HG03460 (cell line): Measurements from ENCODE around the gene SRPK1.

Experiments
- ATAC-seq: cut with Tn5 transposase; IDR thresholded peaks from one replicate; pipeline ENCODE4 v1.9.1; 2021; ENCODE audit not compliant: unreplicated experiment

Gene SRPK1

DNA sequence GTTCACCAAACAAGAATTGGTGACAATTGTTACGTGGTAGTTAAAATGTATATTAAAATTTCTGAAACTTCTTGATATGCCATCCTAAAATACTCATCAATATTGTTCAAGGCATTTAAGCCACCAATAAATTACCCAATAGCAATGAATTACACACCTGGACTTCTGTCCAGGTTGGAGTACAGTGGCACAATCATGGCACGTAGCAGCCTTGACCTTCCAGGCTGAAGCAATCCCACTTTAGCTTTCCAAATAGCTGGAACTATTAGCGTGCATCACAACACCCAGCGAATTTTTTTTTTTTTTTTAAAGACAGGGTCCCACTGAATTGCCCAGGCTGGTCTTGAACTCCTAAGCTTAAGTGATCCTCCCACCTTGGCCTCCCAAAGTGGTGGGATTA, 17.2 kb downstream of the SRPK1 start:
- no peak for ATAC-seq

DNA sequence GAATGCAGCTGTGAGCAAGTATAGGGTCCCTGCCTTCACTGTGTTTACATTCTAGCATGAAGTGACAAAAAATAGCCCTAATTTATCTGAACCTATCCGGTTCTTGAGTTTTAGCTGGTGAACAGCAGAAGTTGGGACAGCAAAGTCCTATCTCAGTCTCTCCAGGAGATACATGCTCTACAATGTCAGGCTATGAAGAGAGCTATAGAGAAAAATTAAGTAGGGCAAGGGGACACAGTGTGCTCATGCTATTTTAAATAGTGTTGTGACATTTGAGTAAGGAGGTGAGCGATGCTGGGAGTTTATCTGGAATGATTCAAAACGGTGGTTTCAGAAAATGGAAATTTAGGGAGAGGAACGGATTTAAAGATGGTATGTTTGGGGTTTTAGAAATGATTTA, 20.4 kb downstream of the SRPK1 start:
- no peak for ATAC-seq

DNA sequence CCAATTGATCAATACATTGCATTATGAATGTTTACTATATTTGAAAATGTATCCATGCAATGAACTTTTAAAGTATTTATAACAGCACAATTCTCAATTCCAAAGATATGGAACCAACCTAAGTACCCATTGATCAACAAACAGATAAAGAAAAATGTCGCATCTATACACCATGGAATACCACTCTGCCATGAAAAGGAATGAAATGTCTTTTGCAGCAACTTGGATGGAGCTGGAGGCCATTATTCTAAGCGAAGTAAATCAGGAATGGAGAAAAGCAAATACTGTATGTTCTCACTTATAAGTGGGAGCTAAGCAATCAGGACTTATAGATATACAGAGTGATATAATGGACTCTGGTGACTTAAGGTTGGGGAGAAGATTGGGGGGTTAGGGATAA, 22.9 kb downstream of the SRPK1 start:
- ATAC-seq: no peak

DNA sequence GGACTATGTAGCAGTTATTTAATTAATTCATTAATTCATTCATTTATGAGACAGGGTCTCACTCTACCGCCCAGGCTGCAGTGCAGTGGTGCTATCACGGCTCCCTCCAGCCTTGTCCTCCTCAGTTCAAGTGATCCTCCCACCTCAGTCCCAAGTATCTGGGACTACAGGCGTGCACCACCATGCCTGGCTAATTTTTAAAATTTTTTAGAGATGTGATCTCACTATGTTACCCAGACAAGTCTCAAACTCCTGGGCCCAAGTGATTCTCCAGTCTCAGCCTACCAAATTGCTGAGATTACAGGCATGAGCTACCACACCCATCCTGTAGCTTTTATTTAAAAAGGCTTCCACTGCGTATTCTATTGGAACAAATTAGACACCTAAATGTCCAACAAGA, 23.4 kb downstream of the SRPK1 start:
- no peak for ATAC-seq

DNA sequence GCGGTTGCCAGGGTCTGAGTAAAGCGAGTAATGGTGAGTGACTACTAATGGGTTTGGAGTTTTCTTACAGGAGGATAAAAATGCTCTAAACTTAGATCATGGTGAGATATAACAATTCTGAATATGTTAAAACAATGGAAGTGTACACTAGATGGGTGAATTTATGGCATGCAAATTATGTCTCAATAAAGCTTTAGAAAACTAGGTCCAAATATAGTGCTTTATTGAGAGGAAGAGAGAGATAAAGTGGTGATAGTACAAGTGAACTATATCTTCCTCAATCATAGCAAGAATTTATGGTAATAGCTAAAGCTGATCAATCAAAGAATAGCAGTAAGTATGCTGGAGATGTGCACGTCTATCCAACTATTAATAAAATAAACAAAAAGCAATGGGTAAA, 23.9 kb downstream of the SRPK1 start:
- no peak for ATAC-seq

DNA sequence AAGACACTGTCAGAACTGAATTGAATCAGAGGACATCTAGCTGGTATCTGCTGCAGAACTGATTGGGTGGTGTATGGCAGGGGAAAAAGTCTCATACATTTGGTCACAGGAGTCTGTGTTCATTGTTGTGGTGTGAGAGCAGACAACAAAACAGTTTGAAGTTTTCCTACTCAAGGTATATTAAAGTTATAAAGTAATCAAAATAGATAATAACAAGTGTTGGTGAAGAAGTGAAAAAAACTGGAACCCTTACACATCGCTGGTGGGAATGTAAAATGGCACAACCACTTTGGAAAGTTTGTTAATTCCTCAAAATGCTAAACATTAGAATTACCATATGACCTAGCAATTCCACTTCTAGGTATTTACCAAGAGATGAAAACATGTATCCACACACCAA, 24.7 kb downstream of the SRPK1 start:
- ATAC-seq: no peak

DNA sequence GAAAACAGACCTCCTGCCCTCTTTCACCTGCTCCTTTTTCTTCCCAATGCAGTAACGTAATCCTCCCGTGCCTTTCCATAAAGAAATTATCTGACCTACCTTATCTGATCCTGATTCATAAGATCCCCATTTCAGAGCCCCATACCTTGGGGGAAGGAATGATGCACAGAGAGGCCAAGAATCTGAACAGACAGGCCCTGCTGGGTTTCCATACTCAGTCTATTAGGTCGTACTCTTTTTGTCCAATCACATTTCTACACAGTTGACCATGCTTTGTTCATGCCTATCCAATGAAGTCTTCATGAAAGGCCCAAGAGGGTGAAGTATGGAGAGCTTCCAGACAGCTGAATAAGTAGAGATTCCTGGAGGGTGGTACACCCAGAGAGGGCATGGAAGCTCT, 25.3 kb downstream of the SRPK1 start:
- no peak for ATAC-seq

DNA sequence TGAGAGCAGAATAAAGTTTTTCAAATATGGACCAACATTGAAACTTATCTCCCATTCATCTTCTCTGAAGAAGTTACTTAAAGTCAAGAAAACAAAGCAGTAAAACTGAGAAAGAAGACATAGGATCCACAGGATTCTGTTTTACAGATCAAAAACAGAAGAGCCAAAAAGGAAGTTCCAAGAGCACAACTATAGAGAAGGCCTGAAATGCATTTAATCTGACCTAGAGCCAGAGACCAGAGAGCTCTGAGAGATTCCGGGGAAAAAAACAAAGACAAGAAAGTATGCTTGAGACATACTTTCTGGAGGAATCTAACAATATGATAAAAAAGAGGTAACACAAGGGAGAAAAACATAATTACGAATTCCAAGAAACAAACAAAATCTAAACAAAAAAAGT, 26.1 kb downstream of the SRPK1 start:
- no peak for ATAC-seq

DNA sequence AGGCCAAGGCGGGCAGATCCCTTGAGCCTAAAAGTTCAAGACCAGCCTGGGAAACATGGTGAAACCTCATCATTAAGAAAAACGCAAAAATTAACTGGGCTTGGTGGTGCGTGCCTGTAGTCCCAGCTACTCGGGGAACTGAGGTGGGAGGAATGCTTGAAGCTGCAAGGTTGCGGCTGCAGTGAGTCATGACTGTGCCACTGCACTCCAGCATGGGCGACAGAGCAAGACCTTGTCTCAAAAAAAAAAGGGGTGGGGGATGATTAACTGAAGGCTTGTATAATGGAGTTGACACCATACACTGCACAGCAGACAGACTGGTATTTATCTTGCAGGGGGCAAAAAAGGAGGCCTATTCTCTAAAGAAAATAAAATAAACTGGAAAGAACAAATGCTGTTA, 27.7 kb downstream of the SRPK1 start:
- ATAC-seq: no peak

DNA sequence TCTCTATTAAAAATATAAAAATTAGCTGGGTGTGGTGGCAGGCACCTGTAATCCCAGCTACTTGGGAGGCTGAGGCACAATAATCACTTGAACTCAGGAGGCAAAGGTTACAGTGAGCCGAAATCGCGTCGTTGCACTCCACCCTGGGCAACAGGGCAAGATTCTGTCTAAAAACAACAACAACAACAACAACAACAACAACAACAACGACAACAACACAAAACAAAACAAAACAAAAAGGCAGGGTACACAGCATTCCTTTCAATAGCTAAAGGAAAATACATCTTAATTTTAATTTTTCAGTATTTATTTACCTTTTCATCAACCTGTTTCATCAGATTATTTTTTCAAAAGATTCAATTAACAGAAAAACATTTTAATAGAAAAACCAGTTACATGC, 28.4 kb downstream of the SRPK1 start:
- no peak for ATAC-seq

DNA sequence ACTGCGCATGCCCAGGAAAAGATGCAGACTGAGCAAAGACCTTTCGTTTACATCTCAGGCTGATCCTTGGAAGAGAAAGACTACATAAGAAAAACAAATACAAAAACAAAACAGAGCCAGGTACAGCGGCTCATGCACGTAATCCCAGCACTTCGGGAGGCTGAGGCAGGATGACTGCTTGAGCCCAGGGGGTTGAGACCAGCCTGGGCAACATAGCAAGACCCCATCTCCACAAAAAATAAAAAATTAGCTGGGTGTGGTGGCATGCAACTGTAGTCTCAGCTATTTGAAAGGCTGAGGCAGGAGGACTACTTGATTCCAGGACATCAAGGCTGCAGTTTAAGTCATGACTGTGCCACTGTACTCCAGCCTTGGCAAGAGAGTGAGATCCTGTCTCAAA, 41.7 kb downstream of the SRPK1 start:
- ATAC-seq: no peak

DNA sequence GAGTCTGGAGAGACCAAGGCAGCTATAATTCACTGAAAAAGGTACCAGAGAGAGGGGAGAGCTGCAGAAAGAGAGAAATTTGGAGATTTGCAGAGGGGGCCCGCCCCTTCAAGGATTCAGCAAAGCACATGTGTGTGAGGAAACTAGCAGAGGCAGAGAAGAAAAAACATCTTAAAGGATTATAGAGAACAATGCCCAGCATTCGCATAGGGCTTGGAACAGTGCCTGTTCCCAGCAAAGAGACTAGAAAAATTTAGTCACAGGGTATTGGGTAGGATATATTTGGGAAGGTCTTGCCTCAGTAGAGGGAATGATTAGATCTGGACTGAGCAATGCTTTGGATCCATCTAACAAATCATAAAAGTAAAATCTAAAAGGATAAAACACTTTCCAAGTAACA, 44.0 kb downstream of the SRPK1 start:
- no peak for ATAC-seq

DNA sequence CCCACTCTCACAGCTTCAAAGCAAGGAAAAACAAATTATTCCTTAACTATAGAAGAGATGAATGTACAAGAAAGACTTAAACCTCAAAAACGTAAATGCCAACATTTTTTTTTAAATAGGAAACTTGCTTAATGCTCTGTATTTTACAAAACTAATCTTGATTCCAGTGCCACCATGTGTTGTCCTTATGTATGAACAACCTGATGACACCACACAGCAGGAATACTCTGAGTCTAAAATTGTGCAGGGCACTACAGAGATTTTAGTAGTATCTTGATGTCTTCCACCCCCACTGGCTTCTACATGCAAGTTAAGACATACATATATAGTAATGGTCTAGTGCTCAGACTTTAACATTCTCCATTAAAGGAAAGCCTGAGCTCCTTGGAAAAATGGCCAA, 46.2 kb downstream of the SRPK1 start:
- ATAC-seq: no peak

DNA sequence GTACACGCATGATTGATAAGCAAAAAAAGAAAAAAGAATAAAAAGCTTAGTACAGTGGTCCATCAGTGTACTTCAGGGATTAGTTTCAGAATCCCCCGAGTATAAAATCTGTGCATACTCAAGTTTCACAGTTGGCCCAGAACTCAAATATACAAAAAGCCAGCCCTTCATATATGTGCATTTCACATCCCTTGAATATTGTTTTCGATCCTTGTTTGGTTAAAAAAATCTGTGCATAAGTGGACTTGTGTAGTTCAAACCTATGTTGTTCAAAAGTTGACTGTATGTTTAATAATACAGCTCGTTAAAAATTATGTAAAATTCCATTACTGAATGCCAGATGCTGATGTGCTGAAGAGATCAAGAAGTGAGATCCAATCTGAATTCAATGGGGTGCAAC, 61.5 kb downstream of the SRPK1 start:
- ATAC-seq: no peak

DNA sequence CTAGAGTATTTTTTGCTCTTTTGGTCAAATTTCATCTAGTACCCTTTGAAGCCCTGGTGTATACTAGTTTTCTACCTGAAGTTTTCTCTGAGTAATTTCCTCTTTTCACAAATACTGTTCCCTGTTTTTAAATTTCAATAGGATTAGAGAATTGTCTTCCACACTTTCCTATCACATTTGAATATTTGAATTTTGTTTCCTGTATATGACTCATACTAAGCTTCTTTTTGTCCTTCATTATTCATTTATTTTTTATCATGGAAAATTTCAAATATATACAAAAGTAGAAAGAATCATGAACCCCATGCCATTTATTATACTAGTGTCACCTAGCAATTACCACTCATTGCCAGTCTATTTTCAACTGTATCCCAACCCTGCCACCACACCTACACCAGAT, 63.0 kb downstream of the SRPK1 start:
- no peak for ATAC-seq

DNA sequence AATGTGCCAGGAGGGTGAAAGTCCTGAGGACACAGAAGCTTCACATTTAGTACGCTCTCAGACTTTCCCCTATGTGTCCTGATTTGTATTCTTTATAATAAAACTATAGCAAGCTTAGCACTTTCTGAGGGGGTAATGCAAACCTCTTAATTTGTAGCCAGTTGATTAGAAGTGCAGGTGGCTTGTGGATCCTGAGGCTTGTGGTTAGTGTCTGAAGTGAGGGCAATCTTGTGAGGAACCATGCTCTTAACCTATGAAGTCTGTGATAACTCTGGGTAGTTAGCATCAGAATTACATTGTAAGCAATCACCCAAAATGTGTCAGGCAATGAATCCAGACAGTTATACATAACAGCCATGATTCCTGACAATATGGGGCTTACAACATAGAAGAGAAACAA, 64.6 kb downstream of the SRPK1 start:
- ATAC-seq: no peak

DNA sequence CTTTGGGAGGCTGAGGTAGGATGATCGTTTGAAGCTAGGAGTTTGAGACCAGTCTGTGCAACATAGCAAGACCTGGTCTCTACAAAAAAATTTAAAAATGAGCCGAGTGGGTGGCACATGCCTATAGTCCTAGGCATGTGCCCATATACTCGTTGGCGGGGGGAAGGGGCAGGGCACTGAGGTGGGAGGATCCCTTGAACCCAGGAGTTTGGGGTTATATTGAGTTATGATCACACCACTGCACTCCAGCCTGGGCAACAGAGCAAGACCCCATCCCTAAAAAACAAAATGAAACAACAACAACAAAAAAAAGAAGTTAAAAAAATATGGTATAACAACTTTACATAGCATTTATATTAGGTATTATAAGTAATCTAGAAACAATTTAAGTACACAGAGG, 67.9 kb downstream of the SRPK1 start:
- no peak for ATAC-seq

DNA sequence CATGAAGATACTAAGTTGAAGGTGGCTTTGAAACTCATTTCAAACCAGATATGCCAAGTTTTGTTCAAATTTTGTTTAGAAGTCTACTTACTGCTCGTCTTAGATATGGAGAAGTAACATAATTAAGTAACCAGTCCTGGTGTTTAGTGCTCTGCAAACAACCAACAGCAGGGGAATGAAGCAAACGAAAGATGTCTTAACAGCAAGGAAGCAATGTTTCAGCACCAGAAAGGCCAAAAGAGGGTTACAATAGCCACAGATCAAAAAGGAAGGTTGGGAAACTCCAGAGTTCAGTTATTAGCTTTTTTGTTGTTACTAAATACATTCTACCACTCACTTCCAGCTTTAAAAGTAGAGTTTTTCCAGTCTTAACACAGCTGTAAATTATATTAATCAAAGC, 70.7 kb downstream of the SRPK1 start:
- no peak for ATAC-seq

DNA sequence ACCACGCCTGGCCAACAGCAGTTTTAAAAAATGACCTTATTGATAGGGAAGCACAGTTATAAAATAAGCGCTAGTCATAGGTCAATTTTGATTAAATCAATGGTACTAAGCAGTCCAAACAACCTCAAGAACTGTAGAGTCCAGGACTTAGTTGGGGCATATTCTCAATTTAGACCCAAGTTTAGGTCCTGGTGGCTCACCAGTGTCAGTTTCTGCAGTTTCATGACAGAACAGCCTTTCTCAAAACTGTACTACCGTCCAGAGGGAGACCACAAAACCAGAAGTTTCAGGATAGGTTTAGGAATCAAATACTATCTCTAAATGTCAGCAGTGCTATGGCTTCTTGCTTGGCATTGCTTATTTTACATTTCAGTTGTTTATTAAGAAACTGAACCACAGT, 76.6 kb downstream of the SRPK1 start:
- ATAC-seq: no peak

DNA sequence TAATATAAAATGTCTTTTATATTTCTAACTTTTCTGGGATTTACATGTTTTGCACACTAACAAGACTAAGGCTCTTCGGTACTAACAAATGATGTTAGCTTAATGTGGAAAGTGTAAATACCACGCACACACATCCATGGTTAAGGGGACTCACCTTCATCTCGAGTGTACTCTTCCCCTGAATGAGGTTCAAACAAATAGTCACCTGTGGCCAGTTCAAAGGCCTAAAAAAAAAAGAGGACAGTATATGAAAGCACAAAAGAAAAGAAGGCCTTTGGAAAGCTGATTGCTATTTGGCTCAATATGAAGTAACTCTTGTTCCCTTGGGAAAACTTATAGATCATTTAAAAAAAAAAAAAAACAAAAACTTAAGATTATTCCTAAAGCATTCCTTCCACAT, 78.5 kb downstream of the SRPK1 start:
- no peak for ATAC-seq

DNA sequence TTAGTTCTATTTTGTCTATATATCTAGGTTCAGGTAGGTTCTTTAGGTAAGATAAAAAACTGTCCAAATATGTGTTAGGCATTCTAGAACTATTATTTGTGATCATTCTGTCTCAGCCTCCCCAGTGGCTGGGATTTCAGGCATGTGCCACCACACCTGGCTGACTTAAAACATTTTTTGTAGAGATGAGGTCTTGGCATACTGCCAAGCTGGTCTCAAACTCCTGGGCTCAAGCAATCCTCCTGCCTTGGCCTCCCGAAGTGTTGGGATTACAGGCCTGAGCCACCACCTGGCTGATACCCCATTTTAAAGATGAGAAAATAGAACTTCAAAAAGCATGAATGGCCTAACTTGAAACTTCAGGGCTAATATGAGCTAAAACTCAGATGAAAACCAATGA, 81.9 kb downstream of the SRPK1 start:
- ATAC-seq: no peak

DNA sequence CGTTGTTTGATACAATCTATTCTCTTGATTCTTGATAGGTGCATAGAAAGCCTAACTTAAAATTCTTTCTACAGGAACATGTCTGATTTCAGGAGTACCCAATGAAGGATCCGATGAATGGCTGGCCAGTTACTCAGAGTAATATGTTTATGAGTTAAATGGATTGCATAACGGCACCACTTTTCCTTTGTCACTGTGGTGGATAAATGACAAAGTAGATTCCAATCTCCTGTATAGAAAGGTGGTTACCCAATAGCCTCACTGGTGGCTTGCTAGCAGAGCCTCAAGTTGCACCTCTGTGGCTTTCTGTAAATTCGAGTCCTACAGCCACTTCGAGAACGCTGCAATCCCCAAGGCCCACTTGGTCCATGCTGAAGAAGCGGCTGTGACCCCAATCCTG, 87.4 kb downstream of the SRPK1 start:
- ATAC-seq: no peak

DNA sequence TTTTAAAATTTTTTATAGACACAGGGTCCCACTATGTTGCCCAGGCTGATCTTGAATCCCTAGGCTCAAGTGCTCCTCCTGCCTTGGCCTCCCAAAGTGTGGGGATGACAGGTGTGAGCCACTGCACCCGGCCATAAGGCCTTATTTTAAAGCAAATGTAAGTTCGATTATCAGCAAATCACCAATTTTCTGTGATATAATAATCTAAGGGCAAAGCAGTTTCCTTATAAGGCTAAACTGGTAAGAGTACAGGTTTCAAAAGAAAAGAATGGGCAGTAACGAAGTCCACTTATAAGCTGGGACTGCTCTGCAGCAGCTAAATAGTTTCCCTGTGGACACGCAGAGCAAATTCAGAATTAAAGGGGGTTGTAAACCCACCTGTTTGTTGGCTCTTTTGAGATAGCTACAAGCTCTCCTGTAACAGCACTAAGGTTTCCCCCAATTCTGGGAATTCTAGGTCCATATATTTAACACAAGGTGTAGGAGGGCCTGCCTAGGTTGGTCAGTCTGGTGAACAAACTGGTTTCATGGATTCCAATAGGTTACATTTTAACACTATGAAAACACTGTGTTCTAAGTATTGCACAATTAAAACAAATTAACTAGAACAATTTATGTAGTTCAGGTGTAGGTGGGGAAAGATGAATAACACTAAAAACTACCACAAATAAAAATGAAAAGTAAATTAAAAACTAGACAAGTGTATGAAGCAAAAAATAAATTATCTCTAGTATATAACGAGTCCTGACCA, 89.5 kb downstream of the SRPK1 start:
- no peak for ATAC-seq

DNA sequence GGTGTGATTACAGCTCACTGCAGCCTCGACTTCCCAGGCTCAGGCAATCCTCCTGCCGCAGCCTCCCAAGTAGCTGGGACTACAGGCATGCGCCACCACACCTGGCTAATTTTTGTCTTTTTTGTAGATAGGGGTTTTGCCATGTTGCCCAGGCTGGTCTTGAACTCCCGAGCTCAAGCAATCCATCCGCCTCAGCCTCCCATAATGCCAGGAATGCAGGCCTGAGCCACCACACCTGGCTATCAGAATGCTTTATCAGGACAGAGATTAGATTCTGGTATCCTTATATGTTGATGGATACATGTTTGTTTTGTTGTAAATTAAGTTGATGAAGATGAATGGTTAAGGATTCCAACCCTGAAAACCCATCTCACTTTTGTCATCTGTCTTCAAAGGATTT, 91.6 kb downstream of the SRPK1 start:
- no peak for ATAC-seq
